ENCODE measurements around the gene ARPC5L.

The ARPC5L gene

DNA sequence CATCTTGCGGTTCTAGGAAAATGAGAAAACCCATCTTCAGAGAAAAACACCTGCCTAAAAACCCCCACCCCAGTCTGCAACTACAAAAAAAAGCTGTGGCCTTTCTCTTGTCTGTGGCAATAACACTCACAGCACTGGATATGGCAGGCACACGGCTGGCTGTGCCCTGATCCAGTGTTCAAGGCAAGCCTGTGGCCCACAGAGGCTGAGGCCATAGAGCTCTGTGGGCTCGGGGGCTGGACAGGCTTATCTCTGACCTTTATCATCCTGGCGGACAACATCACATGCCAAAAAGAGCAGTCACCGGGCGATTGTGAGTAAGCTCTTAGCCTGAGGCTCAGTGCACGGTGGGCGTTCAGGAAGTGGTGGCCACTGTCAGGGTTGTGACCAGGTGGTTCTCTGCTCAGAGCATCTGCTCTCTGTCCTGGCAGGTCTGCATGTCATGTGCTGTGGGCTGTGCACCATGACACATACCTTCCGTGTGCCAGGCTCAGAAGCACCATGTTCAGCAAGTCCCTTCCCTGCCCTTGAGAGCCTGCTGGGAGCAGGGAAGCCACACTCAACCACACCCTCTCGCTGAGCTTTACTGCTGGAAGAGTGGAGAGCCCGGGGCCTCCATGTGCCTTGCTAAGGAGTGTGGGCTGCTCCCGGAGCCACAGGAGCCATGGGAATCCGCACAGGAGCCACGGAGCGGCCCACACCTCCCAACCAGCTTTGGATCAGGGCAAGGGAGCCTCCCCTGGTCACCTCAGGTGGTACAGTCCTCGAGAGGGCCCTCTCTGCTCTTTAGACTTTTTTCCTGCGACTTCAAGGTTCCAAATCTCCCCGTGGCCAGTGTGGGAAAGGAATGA, 43.3 kb upstream of the ARPC5L start:
- H3K4me3 ChIP-seq (ENCODE audit: low read depth, low read length): no peak overlapping the region
- TF ChIP-seq, protein P1, sequence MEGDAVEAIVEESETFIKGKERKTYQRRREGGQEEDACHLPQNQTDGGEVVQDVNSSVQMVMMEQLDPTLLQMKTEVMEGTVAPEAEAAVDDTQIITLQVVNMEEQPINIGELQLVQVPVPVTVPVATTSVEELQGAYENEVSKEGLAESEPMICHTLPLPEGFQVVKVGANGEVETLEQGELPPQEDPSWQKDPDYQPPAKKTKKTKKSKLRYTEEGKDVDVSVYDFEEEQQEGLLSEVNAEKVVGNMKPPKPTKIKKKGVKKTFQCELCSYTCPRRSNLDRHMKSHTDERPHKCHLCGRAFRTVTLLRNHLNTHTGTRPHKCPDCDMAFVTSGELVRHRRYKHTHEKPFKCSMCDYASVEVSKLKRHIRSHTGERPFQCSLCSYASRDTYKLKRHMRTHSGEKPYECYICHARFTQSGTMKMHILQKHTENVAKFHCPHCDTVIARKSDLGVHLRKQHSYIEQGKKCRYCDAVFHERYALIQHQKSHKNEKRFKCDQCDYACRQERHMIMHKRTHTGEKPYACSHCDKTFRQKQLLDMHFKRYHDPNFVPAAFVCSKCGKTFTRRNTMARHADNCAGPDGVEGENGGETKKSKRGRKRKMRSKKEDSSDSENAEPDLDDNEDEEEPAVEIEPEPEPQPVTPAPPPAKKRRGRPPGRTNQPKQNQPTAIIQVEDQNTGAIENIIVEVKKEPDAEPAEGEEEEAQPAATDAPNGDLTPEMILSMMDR (IDR thresholded peaks at IDR 0.05; ENCODE audit: low read depth, low read length, missing control alignments): no peak
- DNase-seq (ENCODE audit: low read depth): no peak
- in situ Hi-C loops (cut with HindIII; ENCODE audit: low sequenced_read_pairs): no loop called here

DNA sequence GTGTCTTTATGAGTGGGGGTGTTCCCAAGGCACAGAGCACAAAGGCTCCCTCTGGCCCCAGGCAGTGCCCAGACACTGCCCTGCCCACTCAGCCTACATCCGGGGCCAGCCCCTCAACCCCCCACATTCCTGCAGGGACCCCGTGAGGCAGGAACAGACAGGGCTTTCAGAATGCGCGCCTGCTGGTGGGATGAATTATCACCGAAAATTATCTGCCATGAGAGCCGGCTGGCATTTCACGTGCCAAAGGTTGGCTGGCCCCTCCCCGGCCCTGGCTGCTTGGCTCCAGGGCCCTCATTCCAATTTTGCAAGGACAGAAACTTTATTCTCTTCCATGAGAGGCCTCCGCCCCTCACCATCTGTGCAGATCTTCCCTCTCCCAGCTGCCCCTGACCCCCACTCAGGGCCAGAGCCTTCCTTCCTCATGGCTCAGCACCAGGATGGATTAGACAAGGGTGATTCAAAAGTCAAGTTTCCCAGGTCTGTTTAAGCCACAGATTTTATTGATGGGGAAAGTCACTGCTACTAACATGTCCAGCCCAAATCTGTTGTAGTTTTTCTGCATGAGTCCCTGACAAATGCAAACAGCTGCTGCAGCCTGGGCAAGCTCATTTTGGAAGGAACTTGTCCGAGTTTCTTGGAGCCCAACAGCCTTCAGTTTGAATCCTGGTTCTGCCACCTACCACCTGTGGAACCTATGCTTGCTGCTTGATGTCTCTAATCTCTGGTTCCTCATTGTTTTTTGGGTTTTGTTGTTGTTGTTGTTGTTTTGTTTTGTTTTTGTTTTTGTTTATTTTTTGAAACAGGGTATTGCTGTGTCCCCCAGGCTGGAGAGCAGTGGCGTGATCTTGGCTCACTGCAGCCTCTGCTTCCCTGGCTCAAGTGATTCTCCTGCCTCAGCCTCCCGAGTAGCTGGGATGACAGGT, 41.0 kb upstream of the ARPC5L start:
- in situ Hi-C loops (cut with HindIII; ENCODE audit: low sequenced_read_pairs): no loop called here
- no peak for DNase-seq (ENCODE audit: low read depth)
- TF ChIP-seq, protein P1 (IDR thresholded peaks at IDR 0.05; ENCODE audit: low read depth, low read length, missing control alignments): no peak
- H3K4me3 ChIP-seq (ENCODE audit: low read depth, low read length): no peak overlapping the region

DNA sequence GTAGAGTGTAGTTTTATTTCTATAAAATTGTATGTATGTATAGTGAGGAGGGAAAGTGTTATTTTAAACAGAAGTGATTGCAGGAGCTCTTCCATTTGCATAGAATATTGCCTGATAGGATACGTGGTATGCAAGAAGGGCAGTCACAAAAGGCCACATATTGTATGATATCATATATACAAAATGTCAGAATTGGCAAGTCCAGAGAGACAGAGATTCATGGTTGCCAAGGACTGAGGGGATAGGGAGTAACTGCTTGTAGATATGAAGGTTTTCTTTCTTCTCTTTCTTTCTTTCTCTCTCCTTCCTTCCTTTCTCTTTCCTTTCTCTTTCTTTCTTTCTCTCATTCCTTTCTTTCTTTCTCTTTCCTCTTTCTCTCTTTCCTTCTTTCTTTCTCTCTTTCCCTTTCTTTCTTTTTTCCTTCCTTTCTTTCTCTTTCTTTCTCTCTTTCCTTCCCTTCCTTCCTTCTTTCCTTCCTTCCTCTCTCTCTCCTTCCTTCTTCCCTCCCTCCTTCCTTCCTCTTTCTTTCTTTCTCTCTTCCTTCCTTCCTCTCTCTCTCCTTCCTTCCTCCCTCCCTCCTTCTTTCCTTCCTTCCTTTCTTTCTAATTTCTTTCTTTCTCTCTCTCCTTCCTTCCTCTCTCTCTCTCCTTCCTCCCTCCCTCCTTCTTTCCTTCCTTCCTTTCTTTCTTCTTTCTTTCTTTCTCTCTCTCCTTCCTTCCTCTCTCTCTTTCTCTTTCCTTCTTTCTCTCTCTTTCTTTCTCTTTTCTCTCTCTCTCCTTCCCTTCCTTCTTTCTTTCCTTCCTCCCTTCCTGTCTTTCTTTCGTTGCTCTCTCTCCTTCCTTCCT, 33.2 kb upstream of the ARPC5L start:
- in situ Hi-C loops (cut with HindIII; ENCODE audit: low sequenced_read_pairs): no loop called here
- DNase-seq (ENCODE audit: low read depth): no peak
- no peak overlapping the region for H3K4me3 ChIP-seq (ENCODE audit: low read depth, low read length)
- TF ChIP-seq, protein P1 (IDR thresholded peaks at IDR 0.05; ENCODE audit: low read depth, low read length, missing control alignments): no peak

DNA sequence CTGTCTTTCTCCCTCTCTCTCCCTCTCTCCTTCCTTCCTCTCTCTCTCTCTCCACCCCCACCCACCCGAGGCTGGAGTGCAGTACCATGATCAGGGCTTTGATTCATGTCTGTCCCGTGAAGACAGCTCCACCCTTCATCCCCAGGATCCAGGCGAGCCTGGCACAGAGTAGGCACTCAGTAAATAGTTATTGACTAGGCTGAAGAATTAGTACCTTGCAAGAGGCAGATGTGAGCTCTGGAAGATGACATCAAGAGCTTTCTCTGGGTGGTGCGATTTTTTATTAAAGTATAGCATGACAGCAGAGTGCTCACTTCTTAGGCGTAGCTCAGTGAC, 32.6 kb upstream of the ARPC5L start:
- no peak overlapping the region for H3K4me3 ChIP-seq (ENCODE audit: low read depth, low read length)

DNA sequence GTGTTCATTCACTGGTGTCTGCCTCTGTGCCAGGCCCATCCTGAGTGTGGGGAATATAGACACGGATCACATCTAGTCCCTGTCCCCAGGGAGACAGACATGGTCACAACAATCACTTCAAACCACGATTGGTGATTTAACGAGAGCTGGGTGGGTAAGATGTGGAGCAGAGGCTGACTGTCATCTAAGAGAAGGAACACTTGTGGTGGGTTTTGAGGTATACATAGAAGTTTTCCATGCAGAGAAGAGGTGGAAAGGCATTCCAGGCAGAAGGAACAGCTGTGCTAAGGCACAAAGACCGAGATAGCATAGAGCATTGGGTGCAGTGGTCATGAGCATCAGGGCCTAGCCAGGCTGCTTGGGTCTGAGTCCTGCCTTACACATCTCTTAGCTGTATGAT, 31.3 kb upstream of the ARPC5L start:
- DNase-seq (ENCODE audit: low read depth): no peak
- in situ Hi-C loops (cut with HindIII; ENCODE audit: low sequenced_read_pairs): no loop called here
- H3K4me3 ChIP-seq (ENCODE audit: low read depth, low read length): no peak overlapping the region
- TF ChIP-seq, protein P1 (IDR thresholded peaks at IDR 0.05; ENCODE audit: low read depth, low read length, missing control alignments): no peak

More for the DNA sequence above, 32.6 kb upstream of the ARPC5L start:
- no peak for DNase-seq (ENCODE audit: low read depth)
- TF ChIP-seq, protein P1 (IDR thresholded peaks at IDR 0.05; ENCODE audit: low read depth, low read length, missing control alignments): no peak
- in situ Hi-C loops (cut with HindIII; ENCODE audit: low sequenced_read_pairs): no loop called here
